ENCODE measurements around the gene SHISAL2A.

- no peak for TF ChIP-seq CTCF (IDR thresholded peaks at IDR 0.05)
- TF ChIP-seq TAF1 (IDR thresholded peaks at IDR 0.05; ENCODE audit: borderline replicate concordance, low read depth, low read length), result no peak
- no peak for TF ChIP-seq USF2 (IDR thresholded peaks at IDR 0.05; ENCODE audit: borderline replicate concordance, low read depth, low read length)
- TF ChIP-seq REST (IDR thresholded peaks at IDR 0.05; ENCODE audit: low read depth, low read length), result no peak
- no peak for TF ChIP-seq ZBTB33 (IDR thresholded peaks at IDR 0.05; ENCODE audit: borderline replicate concordance, low read depth)
Measured at GRCh38 chr1:52676249-52676903, 43.4 kb downstream of the SHISAL2A start.

Data from SK-N-SH (cell line).